ENCODE measurements around the gene WDFY4.

WDFY4 gene

GRCh38 chr10:49007129-49007528, 322.5 kb downstream of the WDFY4 start:
- DNase-seq: no peak

- no peak for DNase-seq
Measured at GRCh38 chr10:49008091-49008490, 323.4 kb downstream of the WDFY4 start.

- DNase-seq: no peak
Measured at GRCh38 chr10:49008505-49009198, 324.0 kb downstream of the WDFY4 start.

- DNase-seq: no peak
Measured at GRCh38 chr10:49009199-49009979, 324.7 kb downstream of the WDFY4 start.

- no peak for DNase-seq
Measured at GRCh38 chr10:49010295-49010694, 325.6 kb downstream of the WDFY4 start.

GRCh38 chr10:49010865-49011264, 326.2 kb downstream of the WDFY4 start:
- no peak for DNase-seq

GRCh38 chr10:49011756-49012155, 327.1 kb downstream of the WDFY4 start:
- no peak for DNase-seq

- DNase-seq: no peak
Measured at GRCh38 chr10:49012603-49013002, 327.9 kb downstream of the WDFY4 start.

GRCh38 chr10:49015700-49016099, 331.0 kb downstream of the WDFY4 start:
- DNase-seq: no peak

- no peak for DNase-seq
Measured at GRCh38 chr10:49021685-49022084, 337.0 kb downstream of the WDFY4 start.

GRCh38 chr10:49023071-49023470, 338.4 kb downstream of the WDFY4 start:
- no peak for DNase-seq

GRCh38 chr10:49023752-49024151, 339.1 kb downstream of the WDFY4 start:
- DNase-seq: no peak

GRCh38 chr10:49024484-49024883, 339.8 kb downstream of the WDFY4 start:
- DNase-seq: no peak

GRCh38 chr10:49025347-49025983, 340.8 kb downstream of the WDFY4 start:
- DNase-seq: no peak

- no peak for DNase-seq
Measured at GRCh38 chr10:49028639-49029038, 344.0 kb downstream of the WDFY4 start.

- DNase-seq: no peak
Measured at GRCh38 chr10:49029666-49030065, 345.0 kb downstream of the WDFY4 start.

Measured in NCI-H187 treated with DMSO at 0.1 percent for 48 hours (cell line).